Chondrocyte (in vitro differentiated cells): ENCODE data around the gene ILRUN. TPM values are rescaled to one million over a fixed set of nuclear protein-coding genes. Genes with fewer than 3 reads are reported as not detected.

Experiments
- DNase-seq: peaks from one replicate; pipeline ENCODE4 v3.0.0; 2021; ENCODE audit warnings: mixed read lengths, low spot score
- H3K27ac Mint-ChIP-seq: one replicate; pipeline ENCODE4 v1.8.0; 2021; ENCODE audit warnings: mild to moderate bottlenecking, moderate library complexity, mixed read lengths; ENCODE audit not compliant: unreplicated experiment
- H3K27me3 Mint-ChIP-seq: 2 replicates; pipeline ENCODE4 v1.8.0; 2021; ENCODE audit warnings: low read depth, mixed read lengths
- H3K36me3 Mint-ChIP-seq: 2 replicates; pipeline ENCODE4 v1.8.0; 2021; ENCODE audit warnings: low read depth, mixed read lengths
- H3K4me1 Mint-ChIP-seq: 2 replicates; pipeline ENCODE4 v1.8.0; 2021; ENCODE audit warnings: low read depth, mild to moderate bottlenecking, mixed read lengths
- H3K4me3 Mint-ChIP-seq: one replicate; pipeline ENCODE4 v1.8.0; 2021; ENCODE audit warnings: mild to moderate bottlenecking, moderate library complexity, mixed read lengths; ENCODE audit not compliant: unreplicated experiment
- H3K9me3 Mint-ChIP-seq: 2 replicates; pipeline ENCODE4 v1.8.0; 2021; ENCODE audit warnings: low read depth, mixed read lengths
- CTCF ChIP-seq: fragments of 200-600 bp; sonication (generic); IDR thresholded peaks from 2 replicates; pipeline ENCODE4 v1.5.0; 2021; ENCODE audit warnings: antibody characterized with exemption, mild to moderate bottlenecking, moderate library complexity
- total RNA-seq: library from RNA; stranded (reverse); gene quantifications from 3 replicates; pipeline ENCODE4 v1.2.1, GENCODE V29; 2021

The ILRUN gene
- total RNA-seq, 1 donor from 2014 or later: 45.9 TPM

DNA sequence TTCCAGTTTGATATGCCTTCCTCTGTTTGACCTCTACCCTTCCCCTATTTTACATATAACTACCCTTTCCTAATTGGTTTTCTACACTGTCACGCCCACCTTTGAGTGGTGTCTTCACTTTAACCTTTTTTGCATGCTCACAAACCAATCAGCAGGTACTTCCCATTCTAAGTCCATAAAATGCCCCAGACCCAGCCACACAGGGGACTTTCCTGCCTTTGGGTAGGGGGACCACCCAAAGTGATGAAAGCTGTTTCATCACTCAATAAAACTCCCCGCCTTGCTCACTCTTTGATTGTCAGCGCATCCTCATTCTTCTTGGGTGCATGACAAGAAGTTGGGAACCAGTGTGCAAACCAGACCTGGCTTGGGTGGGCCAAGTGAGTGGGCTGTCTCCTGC is 40.3 kb upstream of the ILRUN start:
- Mint-ChIP-seq H3K4me1 (no peaks in the 10 kb centered on the region), H3K36me3 (no peaks in the 10 kb centered on the region), H3K27me3 (no peaks in the 10 kb centered on the region), H3K27ac (no peak overlapping the region), H3K9me3 (no peaks in the 10 kb centered on the region), H3K4me3 (no peak overlapping the region)
- DNase-seq: no peak
- TF ChIP-seq CTCF: no peak

DNA sequence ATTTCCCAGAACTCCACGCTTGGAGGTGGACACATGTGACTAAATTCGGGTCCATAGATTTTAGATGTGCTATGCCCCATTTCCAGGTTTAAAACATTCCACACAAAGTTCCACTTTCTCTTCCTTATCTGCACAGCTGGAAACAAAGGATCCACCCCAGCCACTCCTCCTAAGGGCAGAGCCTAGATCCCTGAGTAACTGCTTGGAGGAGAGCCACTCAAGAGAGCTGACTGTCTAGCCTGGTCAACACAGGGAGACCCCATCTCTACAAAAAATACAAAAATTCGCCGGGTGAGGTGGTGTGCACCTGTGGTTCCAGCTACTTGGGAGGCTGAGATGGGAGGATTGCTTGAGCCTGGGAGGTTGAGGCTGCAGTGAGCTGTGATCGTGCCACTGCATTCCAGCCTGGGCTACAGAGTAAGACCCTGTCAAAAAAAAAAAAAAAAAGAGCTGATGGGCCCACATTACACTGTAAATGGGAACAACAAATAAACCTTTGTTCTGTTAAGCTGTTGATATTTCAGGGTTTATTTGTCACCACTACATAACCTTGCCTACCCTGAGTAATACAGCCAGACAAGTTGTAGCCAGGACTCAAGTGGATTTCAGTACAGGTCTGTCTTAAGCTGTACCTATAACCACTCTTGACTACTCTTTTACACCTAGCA is 35.0 kb upstream of the ILRUN start:
- Mint-ChIP-seq H3K9me3 (no peaks in the 10 kb centered on the region), H3K27ac (no peak overlapping the region), H3K27me3 (no peaks in the 10 kb centered on the region), H3K4me1 (no peaks in the 10 kb centered on the region), H3K4me3 (no peak overlapping the region), H3K36me3 (no peaks in the 10 kb centered on the region)
- no peak for TF ChIP-seq CTCF
- DNase-seq: no peak

DNA sequence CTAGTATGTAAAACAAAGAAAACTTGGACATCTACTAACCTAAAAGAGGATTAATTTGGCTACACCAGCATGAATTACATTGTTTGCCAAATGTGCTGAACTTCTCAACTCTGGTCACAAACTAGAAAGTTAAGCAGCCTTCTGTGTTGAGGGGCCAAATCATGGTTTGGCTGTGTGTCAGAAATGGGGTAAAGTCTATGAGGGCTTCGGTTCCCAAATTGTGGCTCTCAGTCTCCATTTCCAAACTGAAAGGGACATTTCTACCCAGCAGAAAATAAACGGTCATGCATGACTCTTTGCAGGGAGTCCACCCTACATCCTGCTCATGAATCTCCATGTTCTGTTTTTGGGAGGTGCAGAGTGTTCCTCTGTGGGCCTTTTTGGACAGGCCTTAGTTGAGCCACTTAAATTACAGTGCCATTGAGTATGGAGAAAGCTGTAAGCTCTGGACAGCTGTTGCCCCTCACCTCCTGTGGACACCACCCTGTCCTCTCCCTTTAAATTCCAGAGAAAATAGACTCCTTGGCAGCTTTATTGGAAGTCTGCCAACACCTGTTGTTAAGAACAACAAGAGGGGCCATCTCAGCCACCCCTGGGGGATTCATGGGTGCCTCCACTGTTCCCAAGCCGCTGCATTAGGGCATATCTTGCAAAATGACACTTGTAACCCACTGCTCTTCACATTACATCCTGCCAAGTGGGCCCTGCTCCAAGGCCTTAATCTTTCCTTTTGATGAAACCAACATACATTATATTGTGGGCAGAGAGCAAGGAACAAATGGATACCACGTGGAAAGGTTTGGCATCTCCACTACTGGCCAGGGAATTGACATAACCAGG is 33.3 kb upstream of the ILRUN start:
- no peak for TF ChIP-seq CTCF

DNA sequence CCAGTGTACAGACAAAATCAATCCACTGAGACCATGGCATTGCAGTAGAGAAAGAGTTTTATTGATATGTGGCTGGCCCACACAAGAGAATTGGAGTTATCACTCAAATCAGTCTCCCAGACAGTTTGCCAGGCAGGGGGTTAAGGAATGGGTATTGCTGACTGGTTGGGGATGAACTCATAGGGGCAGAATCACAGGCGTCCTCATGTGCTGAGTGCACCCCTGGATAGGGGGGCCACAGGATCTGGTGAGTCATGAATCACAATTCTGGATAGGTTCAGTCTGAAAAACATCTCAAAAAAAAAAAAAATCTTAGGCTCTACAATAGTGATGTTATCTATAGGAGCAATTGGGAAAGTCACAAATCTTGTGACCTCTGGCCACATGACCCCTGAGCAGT is 29.5 kb upstream of the ILRUN start:
- H3K27me3 Mint-ChIP-seq: no peaks in the 10 kb centered on the region
- no peak overlapping the region for H3K4me3 Mint-ChIP-seq
- TF ChIP-seq CTCF: no peak
- H3K36me3 Mint-ChIP-seq: no peaks in the 10 kb centered on the region
- peaks cover 3% of the 10 kb centered on the region for H3K9me3 Mint-ChIP-seq
- no peaks in the 10 kb centered on the region for H3K4me1 Mint-ChIP-seq
- H3K27ac Mint-ChIP-seq: no peak overlapping the region
- no peak for DNase-seq

More for the DNA sequence above, 33.3 kb upstream of the ILRUN start:
- Mint-ChIP-seq H3K36me3 (no peaks in the 10 kb centered on the region), H3K4me1 (no peaks in the 10 kb centered on the region), H3K27me3 (no peaks in the 10 kb centered on the region), H3K9me3 (peaks cover 3% of the 10 kb centered on the region), H3K27ac (no peak overlapping the region), H3K4me3 (no peak overlapping the region)
- no peak for DNase-seq

DNA sequence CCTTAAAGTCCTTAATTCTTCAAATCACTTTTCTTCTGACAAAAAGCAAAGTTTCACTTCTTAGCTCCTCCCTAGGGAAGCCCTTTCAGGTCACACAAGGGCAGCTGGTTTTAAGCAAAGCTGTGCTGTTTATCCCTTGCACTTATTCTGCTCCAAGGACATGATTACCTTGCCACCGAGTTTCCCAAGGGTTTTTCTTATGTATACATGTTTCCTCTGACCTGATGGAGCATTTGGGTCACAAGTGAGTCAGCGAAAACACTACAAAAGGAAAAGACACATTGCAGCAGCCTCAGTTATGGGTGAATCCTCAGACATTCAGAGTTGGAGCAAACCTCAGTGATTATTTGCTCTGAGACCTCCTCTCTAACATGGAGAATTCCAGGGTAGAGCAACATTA is 26.6 kb upstream of the ILRUN start:
- no peak for DNase-seq
- H3K4me3 Mint-ChIP-seq: no peak overlapping the region
- H3K27me3 Mint-ChIP-seq: no peaks in the 10 kb centered on the region
- no peaks in the 10 kb centered on the region for H3K4me1 Mint-ChIP-seq
- TF ChIP-seq CTCF: no peak
- peaks cover 3% of the 10 kb centered on the region for H3K9me3 Mint-ChIP-seq
- no peak overlapping the region for H3K27ac Mint-ChIP-seq
- no peaks in the 10 kb centered on the region for H3K36me3 Mint-ChIP-seq
